HG03103 (cell line): Measurements from ENCODE around the gene TSHZ2.
"Not testable (repeated sequence)": the region's sequence is repeated elsewhere in the genome, so short reads cannot be mapped to it uniquely, and the experiment has no call there.

ENCODE experiments used
- ATAC-seq: cut with Tn5 transposase; IDR thresholded peaks from one replicate; pipeline ENCODE4 v1.9.1; 2021; ENCODE audit warnings: low read depth; ENCODE audit not compliant: unreplicated experiment

Gene TSHZ2

DNA sequence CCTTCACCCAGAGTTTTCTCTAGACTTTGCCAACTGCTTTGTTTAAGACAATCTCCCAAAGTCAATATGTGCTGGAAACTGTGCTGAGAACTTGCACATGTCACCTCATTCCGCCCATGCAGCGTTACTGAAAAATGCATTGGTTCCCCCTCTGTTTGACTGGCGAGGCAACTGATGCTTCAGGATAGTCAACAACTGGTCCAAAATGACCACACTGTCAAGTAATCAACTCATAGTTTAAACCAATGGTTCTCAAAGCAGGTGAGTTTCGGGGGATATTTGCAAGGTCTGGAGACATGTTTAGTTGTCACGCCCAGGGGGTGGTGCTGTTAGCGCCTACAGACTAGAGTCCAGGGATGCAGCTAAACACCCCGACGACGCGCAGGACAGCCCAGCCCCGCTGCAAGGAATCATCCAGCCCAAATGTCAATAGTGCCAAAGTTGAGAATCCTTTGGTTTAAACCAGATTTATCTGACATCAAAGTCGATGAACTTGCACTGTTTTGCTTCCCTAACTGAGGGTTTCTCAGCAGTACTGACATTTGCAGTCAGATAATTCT lies 451.5 kb downstream of the TSHZ2 start:
- no peak for ATAC-seq

DNA sequence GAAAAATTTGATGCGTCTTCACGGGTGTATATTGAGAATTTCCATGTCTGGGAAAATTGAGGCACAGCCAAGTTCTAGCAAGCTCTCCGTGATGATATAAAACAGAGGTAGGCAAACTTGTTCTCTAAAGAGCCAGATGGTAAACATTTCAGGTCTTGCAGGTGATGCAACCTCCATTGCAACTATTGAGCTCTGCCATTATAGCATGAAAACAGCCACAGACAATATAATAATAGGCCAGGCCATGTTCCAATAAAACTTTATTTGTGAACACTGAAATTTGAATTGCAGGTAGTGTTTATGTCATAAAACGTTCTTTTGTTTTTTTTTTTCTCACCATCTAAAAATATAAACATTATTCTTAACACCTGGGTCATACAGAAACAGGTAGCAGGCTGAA lies 453.3 kb downstream of the TSHZ2 start:
- no peak for ATAC-seq

DNA sequence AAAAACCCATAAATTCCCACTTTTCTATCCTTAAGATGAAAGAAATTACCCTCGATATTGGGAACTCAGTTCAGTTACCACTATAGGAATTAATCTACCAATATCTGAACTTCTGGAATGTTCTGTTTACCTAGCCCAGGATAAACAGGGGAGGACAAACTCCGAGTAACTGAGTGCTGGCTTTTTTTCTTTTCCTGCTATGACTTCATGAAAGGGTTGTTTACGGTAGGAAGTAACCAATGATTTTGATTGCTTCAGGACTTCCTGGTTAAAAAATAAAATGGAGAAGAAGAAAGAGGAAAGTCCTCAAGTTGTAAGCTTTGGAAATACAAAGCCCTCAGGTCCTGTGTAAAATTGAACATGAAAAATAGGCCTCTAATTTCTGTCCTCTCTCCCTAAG lies 453.8 kb downstream of the TSHZ2 start:
- no peak for ATAC-seq

DNA sequence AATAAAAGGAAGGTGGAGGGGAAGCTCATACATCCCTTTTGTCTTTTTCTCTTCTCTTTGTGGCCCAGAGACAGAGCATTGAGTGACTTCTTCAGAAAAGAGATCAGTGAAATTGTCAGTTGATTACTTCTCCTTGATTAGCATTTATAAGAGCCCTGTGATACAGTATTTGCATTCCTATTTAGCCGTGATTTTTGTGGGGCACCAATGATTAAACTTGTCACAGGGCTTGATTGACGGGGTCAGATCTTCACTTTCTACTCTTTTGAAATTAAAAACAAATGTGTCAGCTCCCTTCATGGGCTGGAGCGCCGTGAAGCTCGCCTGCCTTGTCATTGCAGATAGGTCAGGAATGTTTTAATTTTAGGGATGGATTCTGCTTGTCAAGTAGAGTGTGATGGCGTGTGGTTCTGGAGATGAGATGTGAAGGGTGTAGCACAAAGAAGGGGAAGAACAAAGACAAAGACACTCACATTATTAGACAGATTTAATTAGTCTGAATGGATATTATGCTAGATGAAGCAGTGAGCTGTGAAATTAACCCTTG lies 454.7 kb downstream of the TSHZ2 start:
- ATAC-seq: no peak

DNA sequence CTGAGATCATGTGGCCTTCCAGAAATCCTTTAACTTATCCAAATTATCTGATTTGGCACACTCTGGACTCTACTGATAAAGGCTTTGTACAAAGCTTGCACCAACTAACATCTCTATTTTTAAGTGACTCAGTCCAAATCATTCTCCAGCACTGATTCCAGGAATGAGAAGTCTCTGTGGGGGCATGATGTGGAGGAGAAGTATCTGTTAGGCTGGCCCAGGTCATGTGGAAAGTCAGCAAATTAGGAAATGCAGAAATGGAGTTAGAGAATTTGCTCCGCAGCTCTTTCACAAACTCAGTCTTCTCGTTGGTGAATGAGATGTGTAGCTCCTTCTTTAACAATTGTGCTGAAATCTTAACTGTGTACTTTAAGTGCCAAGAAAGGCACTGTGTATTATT lies 455.8 kb downstream of the TSHZ2 start:
- no peak for ATAC-seq

DNA sequence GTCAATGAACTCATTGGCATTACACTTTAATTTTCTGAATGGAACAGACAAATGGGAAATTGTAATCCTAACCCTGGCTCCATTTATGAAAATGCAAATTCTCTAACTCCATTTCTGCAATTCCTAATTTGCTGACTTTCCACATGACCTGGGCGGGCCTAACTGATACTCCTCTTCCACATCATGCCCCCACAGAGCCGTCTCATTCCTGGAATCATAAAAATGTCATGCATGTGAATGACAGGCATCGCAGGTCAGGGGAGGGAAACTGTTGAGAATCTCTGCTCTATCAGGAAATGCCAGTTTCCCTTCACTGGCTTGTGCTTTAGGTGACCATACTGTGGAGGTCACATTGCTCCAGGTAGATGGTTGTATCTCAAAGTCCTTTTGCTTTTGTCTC lies 456.4 kb downstream of the TSHZ2 start:
- ATAC-seq: no peak

DNA sequence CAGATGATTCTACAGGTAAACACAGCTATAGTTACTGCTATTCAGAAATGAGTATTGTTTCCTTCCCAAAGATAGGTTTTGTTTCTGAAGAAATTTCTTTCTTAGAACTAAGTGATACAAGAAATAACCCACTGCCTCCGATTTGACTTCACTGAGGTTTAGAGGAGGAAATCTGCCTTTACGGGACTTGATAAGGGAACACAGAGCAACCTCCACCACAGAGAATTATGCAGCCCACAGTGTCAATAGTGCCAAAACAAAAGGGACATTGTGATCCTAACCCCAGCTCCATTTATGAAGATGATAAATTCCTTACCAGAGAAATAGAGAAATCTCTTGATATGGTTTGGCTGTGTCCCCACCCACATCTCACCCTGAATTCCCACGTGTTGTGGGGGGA lies 456.8 kb downstream of the TSHZ2 start:
- ATAC-seq: no peak

DNA sequence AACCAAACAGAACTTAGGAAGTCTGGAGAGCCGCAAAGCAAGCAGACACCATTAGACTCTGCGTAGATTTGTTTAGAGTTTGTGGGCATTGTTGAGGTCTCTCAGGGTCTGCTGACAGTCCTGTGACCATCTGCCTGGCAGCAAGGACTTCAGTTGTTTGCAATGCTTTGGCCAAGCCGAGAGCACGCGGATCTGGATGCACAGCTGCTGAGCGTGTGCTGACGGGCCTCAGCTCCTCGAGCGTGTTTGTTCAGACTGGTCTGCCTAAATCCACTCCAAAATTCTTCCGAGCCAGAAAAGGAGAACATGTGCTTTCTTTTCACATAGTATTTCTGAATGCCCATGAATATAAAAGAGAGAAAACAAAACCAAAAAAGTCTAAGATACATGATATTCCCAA lies 462.5 kb downstream of the TSHZ2 start:
- no peak for ATAC-seq

DNA sequence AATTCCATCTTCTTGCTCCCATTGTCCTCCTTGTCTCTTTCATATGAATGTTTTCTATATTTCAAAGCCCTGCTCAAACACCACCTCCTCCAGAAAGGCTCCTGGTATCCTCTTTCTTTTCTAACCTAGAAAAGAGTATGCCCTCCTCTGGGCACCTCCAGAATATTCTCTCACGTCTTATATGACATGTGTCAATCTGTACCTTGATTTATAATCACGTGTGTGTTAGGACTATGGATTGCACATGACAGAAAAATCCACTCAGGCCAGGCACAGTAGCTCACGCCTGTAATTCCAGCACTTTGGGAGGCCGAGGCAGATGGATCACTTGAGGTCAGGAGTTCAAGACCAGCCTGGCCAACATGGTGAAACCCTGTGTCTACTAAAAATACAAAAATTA lies 464.8 kb downstream of the TSHZ2 start:
- not testable (repeated sequence) for ATAC-seq

DNA sequence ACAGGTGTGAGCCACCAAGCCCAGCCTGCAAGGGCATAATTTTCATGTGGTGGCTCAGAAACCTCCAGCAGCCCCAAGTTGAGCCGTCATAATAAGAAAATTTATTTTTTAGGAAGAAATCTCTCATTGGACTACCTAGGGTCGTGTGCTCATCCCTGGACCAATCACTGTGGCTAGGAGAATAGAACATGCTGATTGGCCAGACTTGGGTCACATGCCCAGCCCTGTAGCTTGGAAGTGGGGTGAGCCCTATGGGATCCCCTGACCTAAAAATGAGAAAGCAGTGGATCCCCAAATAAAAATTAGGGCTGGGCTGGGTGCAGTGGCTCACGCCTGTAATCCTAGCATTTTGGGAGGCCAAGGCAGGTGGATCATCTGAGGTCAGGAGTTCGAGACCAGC lies 466.2 kb downstream of the TSHZ2 start:
- no peak for ATAC-seq

DNA sequence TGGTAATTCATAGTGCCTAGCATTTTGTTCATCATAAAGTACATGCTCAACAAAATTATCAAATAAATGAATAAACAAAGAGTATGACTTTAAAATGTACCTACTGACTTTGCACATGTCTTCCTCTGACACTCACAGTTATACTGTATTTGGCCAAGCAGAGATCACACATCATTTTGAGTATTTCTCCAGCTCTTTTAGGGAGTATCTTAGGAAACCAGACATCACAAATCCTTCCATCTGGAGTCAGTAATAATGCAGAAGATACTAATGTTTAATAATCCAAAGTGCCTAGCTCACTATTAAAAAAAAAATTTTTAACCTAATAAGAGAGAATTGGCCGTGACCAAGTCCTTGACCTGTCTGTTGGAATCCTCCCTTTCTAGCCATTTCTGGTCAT lies 466.9 kb downstream of the TSHZ2 start:
- ATAC-seq: no peak

DNA sequence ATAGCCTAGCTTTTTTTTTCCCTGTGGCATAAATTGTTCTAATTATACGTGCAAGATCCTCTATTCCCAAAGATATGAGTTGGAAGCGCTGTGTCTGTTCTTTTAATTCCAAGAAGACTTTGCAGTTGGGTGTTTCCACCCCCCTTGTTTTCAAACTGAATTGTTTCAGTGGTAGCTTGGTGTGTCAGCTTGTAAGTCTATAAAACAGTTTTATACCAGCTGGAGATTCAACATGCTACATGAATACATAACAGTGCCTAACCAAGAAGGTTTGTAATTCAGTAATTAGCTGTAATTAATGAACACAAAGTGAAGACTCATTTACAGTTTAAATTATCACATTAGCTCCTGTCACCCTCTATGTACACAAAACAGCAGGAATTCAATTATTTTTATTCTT lies 467.5 kb downstream of the TSHZ2 start:
- no peak for ATAC-seq

DNA sequence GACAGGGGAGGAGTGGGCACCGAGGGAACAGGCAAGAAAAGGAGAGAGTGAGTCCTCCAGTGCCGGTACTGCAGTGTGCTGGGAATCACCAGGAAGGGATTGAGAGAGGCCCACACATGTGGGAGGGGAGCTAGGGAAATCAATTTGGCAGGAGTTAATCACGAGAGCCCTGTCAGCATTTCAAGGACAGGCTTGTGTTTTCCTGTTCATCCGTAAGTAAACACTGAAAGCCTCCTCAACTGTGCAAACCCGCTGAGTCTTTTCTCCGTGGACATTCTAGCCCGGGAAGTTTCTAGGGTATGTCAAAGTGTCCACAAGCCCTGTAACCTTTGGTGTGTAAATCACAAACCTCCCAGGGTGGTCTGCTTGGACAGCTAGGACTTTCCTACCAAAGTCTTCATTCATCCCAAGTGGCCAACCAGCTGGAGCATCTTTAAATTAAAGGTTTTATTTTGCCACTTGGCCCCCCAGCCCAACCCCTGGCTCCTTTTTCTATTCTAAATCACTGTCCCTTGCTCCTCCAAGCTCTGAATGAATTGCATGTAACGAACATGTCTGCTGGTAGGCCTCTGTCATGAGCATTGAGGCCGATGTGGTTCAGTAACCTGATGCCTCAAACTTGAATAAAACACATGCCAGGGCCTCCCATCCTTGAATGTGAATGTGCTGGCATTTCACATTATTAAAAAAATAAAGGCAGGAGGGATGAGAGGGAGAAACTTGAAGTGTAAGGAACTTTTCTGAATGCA lies 472.4 kb downstream of the TSHZ2 start:
- no peak for ATAC-seq

DNA sequence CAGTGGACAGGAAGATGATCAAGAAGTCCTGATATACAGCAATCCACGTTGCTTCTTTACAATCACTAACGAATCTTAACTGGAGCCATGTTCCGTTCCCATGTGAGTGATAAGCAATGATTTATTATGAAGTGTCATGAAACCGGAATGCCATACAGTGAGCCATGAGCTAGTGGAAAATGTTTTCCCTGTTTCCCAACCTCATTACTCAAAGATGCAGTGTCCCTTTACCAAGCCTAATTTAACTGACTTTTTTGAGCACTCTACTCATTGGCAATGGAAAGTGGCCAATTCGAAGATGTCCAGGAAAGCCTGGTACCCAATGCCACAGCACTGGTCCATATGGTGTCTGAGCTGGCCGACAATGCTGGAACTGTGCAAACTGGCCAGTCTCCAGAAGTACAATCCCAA lies 473.2 kb downstream of the TSHZ2 start:
- ATAC-seq: no peak

DNA sequence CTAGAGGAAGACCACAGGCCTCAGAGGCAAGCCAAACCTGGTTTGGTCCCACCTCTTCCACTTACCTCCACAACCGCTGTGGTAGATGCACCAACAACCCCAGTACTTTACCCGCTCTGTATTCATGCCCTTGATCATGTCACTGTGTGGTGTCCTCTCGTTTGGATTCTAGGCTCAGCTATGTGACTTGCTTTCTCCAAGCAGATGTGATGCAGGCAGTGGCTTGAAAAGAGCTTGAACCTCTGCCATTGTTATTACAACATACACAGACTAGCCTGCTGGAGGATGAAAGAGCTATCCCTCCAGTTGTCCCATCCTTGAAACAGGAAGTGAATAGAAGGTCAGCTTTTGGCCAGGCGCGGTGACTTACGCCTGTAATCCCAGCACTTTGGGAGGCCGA lies 473.8 kb downstream of the TSHZ2 start:
- no peak for ATAC-seq

DNA sequence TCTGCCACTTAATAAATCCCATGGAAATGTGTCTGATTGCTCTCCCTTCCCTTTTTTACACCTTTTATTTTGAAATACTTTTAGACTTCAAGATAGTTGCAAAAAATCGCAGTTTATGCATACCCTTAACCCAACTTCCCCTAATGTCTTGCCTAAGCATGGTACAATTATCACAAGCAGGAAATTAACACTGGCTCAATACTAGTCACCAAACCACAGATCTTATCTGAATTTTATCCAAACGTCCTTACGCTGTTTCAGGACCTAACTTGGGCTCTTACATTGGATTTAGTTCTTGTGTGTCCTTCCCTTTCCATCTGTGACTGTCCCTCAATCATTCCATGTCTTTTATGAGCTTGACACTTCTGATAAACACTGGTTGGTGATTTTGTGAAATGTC lies 475.2 kb downstream of the TSHZ2 start:
- ATAC-seq: no peak

DNA sequence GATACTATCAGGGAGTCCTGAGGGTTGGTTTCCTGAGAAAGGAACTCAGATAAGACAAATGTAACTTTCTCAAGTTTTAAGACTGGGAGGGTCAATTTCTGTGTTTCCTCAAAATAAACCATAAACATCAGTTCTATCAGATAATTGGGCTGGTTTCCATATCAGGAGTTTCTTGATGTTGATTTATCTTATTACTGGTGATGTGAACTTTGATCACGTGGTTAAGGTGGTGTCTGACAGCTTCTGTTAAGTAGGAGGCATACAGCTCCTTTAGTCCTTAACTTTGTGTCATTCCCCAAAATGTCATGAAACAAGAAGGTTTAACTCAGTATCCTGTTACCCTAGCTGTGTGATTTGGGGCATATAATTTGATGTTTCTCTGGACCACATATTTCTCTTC lies 476.3 kb downstream of the TSHZ2 start:
- no peak for ATAC-seq

DNA sequence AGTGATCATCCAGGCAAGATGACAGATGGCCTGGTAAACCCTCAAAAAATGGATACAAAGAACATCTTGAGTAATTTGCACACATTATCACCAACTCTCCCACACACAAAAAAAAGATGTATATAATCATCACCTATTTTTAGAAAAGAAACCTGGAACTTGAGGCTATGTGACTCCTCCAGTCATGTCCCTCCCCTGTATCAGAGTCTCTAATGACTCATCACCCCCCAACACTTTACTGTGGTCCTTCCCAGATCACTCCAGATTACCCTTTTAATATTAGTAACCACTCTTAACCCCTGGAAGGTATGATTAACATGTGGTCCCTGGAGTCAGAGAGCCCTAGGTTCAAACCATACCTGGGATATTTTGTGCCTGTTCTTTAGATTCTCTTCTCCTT lies 476.7 kb downstream of the TSHZ2 start:
- no peak for ATAC-seq

DNA sequence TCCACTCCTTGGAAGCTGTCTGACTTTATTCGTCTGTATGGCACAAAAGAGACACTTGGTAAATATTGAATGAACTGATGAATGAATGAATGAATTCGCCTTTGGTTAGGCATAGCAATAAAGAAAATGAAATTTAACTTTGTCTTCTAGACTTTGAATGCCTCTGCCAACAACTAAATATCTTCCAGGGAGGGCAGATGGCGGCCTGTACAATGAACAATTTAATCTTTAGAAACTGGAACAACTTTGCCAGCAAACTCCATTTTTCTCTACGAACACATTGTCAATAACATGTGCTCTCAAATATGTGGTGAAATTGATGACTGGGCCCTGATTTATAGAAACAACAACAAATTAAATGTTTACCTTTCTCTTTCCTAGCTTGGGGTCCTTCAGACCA lies 480.9 kb downstream of the TSHZ2 start:
- ATAC-seq: no peak

DNA sequence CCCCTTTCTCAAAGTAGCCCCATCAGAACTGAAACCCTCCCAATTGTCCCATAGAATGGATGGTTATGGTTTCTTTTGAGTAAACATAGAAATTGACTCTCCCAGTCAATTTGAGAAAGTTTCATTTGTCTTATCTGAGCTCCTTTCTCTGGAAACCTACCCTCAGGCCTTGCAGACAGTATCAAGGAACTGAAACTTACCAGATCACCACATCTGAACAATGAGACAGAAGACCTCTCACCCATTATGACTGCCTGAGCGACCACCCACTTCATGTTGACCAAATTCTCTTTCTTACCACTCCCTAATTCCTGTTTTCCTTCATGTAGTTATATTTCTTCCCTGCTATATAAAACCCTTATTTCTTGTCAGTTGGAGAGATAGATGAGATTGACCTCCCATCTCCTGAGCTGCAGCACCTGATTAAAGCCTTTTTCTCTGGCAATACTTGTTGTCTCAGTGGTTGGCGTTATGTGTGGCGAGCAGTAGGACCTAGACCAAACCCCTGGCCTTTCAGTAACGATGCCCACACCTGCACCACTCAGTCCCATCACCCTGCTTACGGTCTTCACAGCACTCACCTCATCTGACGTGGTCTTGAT lies 482.6 kb downstream of the TSHZ2 start:
- ATAC-seq: no peak

DNA sequence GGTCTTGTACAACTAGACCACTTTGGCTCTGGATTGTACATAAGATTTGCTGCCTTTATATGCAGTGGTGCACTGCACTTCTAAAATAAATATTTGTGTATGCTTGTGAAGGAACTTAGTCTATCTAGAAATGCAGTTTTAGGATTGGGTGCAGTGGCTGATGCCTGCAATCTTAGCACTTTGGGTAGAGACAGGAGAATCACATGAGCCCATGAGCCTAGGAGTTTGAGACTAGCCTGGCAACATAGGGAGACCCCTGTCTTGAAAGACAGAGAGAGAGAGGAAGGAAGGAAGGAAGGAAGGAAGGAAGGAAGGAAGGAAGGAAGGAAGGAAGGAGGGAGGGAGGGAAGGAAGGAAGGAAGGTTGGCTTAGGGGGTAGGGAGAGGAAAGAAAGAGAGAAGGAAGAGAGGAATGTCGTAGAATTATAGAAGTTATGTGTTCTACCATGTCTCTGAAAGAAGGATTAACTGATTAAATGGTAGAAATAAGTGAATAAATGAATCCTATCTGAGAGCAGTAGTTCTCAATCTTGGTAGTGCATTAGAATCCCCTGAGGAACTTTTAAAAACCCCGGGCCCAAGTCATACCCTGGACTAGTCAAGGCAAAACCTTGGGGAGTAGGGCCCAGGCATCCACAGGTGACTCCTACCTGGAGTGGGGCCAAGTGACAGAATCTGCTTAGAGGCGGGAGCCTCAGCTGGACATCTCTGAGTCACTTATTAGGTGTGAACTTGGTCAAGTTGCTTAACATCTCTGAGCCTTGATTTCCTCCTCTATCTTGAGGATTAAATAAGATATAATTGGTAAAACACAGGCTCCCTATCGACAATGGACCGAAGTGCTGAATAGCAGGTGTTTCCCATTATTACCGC lies 491.2 kb downstream of the TSHZ2 start:
- no peak for ATAC-seq
